Small intestine (tissue), 16 donors: Measurements from ENCODE around the gene OSCP1. TPM values are rescaled to one million over a fixed set of nuclear protein-coding genes. Genes with fewer than 3 reads are reported as not detected.
A peak's percentile ranks its signal among the peaks of the same experiment; 100 is the strongest.
"Not testable (repeated sequence)": the region's sequence is repeated elsewhere in the genome, so short reads cannot be mapped to it uniquely, and the experiment has no call there.

ENCODE experiments used
- DNase-seq, 2 donors: peaks; one replicate each; pipeline versions ENCODE4 v3.0.0 to v3.0.0-alpha.2; 2013
- FAIRE-seq: peaks from 2 replicates; lab custom pipeline; 2012; peaks lifted over from hg19 to GRCh38; lab: Jason Lieb, UNC
- H3K27ac ChIP-seq, 3 donors: one replicate each; pipeline ENCODE4 v1.5.1; 2013; ENCODE audit warnings: low read length in 2 of 3, mild to moderate bottlenecking in 2 of 3, control low read depth in 1 of 3, inconsistent platforms in 1 of 3, low read depth in 1 of 3, moderate library complexity in 1 of 3
- H3K27me3 ChIP-seq, 3 donors: one replicate each; pipeline ENCODE4 v1.6.1; 2013; ENCODE audit warnings: low read length in 3 of 3, inconsistent platforms in 1 of 3; ENCODE audit not compliant: control insufficient read depth in 3 of 3, insufficient read depth in 3 of 3
- H3K36me3 ChIP-seq, 3 donors: one replicate each; pipeline ENCODE4 v1.6.1; 2013; ENCODE audit warnings: low read length in 3 of 3, inconsistent platforms in 1 of 3, low read depth in 1 of 3, mild to moderate bottlenecking in 1 of 3, moderate library complexity in 1 of 3; ENCODE audit not compliant: control insufficient read depth in 3 of 3, insufficient read depth in 2 of 3
- H3K4me1 ChIP-seq, 3 donors: one replicate each; pipeline ENCODE4 v1.6.1; 2013; ENCODE audit warnings: low read length in 2 of 3, inconsistent platforms in 1 of 3, low read depth in 1 of 3, mild to moderate bottlenecking in 1 of 3, moderate library complexity in 1 of 3; ENCODE audit not compliant: control insufficient read depth in 3 of 3, insufficient read depth in 2 of 3
- H3K4me3 ChIP-seq, 3 donors: one replicate each; pipeline ENCODE4 v1.5.1; 2013; ENCODE audit warnings: low read length in 3 of 3, control low read depth in 1 of 3, inconsistent platforms in 1 of 3, low read depth in 1 of 3, mild to moderate bottlenecking in 1 of 3, moderate library complexity in 1 of 3
- H3K9me3 ChIP-seq, 2 donors: one replicate each; pipeline ENCODE4 v1.6.1; 2013; ENCODE audit warnings: low read depth in 1 of 2, low read length in 1 of 2; ENCODE audit not compliant: control insufficient read depth in 2 of 2, insufficient read depth in 1 of 2
- WGBS, 3 donors: extraction: QIAGEN DNeasy Blood & Tissue Kit; methylation state at CpG; one replicate each; pipeline ENCODE4 v1.1.7; 2013; 5-methylcytosine and 5-hydroxymethylcytosine counted together
- long read RNA-seq, 10 donors: transcript quantifications; one replicate each; lab custom pipeline, GENCODE V29; 2026
- polyA plus RNA-seq, 4 donors: library from polyadenylated mRNA; stranded (reverse) in 3 of 4; unstranded in 1 of 4; fragments of 200-250 nt in 3 of 4; fragments of 120-200 nt in 1 of 4; gene quantifications; one replicate each; pipeline versions ENCODE4 v1.2.1 to v1.2.3, GENCODE V29; 2013
- donor health status: healthy with polysubstance abuse.
- donor health status: control.
- donor health status: control.
- donor health status: Bipolar disorder and iron deficiency.
- donor health status: healthy.

OSCP1 gene, protein sequence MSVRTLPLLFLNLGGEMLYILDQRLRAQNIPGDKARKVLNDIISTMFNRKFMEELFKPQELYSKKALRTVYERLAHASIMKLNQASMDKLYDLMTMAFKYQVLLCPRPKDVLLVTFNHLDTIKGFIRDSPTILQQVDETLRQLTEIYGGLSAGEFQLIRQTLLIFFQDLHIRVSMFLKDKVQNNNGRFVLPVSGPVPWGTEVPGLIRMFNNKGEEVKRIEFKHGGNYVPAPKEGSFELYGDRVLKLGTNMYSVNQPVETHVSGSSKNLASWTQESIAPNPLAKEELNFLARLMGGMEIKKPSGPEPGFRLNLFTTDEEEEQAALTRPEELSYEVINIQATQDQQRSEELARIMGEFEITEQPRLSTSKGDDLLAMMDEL
- 1 to 10 TPM in 3 of 4 donors, under 1 TPM in 1; 0.89 to 6.1 (median 2.8) TPM for polyA plus RNA-seq
- long read RNA-seq, donor 1: 0 reads
- long read RNA-seq, donor 2, partial matches to known transcripts: 0 of 2 reads
- long read RNA-seq, donor 2, other reads (novel, unspliced or antisense): 0 of 2 reads
- long read RNA-seq, donor 3: 0 reads
- long read RNA-seq, donor 4: 0 reads
- long read RNA-seq, donor 5: 0 reads
- long read RNA-seq, donor 6, partial matches to known transcripts: 0 of 2 reads
- long read RNA-seq, donor 6, other reads (novel, unspliced or antisense): 0 of 2 reads
- long read RNA-seq, donor 7: 0 reads
- long read RNA-seq, donor 8: 0 reads
- long read RNA-seq, donor 9: 0 reads
- long read RNA-seq, donor 10, partial matches to known transcripts: 0 of 1 reads
- long read RNA-seq, donor 10, other reads (novel, unspliced or antisense): 0 of 1 reads

DNA sequence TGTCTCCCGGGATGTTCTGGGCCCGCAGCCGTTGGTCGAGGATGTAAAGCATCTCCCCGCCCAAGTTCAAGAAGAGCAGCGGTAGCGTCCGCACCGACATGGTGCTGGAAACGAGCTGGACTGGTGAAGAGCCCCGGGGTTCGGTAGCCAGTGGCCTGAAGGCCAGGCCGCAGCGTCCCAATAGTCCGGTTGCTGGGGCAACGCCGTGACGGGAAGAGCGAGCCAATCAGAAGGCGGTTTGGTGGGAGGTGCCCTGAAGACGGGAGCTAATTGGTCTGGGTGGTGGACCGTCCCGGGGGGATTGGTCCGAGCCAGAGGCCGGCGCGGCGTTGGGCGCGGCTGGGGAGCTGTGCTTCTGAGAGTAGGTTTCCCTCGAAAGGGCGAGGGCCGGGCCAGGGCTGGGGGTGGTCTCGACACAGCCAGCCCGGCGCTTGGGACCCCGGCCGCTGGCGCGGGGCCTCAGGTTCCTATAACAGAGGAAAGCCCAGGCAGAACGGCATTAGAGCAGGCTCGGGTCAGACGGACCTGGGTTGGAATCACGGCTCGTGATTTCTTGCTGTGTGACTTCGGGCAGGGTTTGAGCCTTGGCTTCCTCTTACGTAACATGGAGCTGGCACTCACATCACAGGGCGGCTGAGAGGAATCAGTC is at the start of gene OSCP1:
OSCP1 (minus strand) TSS at position 182 of the 649 bp plus-strand sequence; CDS start at position 100, 82 bp downstream.
- 0 to 1% (median 0%) methylated on average over 37 to 48 of the region's 48 CpGs for WGBS, 3 donors
- Histone ChIP-seq H3K27ac (peak within 1 kb of the TSS; percentile 65 to 96 (median 95)), H3K27me3 (no peaks in the 10 kb centered on the region), H3K36me3 (peaks cover 1 to 5% (median 2%) of the 10 kb centered on the region in 3 donors), H3K4me3 (peak within 1 kb of the TSS; percentile 44 to 92 (median 78)), H3K9me3 (no peaks in the 10 kb centered on the region), H3K4me1 (peaks cover 0 to 6% (median 0%) of the 10 kb centered on the region in 3 donors)
- FAIRE-seq (no peak), DNase-seq (peak; percentile 97 to 98)

DNA sequence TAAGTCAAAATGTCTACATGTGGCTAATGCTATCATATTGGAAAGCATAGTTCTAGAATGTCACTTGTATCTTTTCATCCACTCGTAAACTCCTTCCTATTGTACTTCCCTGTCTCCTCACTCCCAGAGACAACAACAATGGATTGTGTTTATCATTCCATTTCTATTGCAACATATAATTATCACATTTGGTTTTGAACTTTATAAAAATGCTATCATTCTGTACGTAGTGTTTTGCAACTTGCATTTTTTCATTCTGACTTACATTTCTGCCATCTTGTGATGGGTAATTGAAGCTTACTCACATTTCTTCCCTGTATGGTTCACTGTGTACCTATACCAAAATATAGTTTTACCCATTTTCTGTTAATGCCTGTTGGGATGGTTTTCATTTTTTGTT is 47.0 kb upstream of the OSCP1 start:
- H3K27ac ChIP-seq: no peak overlapping the region
- FAIRE-seq (no peak), DNase-seq (no peak)
- no peaks in the 10 kb centered on the region for H3K36me3 ChIP-seq
- 69 to 84% (median 83%) methylated on average over 2 of the region's 2 CpGs for WGBS, 3 donors
- no peaks in the 10 kb centered on the region for H3K4me1 ChIP-seq
- no peak overlapping the region for H3K4me3 ChIP-seq
- no peaks in the 10 kb centered on the region for H3K9me3 ChIP-seq
- no peaks in the 10 kb centered on the region for H3K27me3 ChIP-seq

DNA sequence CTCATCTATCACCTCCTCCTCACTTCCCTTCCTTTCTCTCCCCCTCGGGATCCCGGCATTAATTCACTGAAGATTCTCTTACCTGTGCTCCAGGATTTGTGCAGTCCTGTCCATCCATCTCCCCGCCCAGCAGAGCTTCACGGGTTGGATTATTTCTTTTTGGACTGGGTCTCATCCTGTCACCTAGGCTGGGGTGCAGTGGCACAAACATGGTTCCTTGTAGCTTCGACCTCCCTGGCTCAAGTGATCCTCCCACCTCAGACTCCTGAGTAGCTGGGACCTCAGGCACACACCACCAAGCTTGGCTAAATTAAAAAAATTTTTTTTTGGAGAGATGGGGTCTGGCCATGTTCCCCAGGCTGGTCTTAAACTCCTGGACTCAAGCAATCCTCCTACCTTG is 44.7 kb upstream of the OSCP1 start:
- Histone ChIP-seq H3K36me3 (no peaks in the 10 kb centered on the region), H3K27me3 (no peaks in the 10 kb centered on the region), H3K9me3 (no peaks in the 10 kb centered on the region), H3K4me1 (no peaks in the 10 kb centered on the region), H3K27ac (no peak overlapping the region), H3K4me3 (no peak overlapping the region)
- FAIRE-seq (no peak), DNase-seq (no peak)
- WGBS, 3 donors: 79 to 86% (median 84%) methylated on average over 5 of the region's 5 CpGs

DNA sequence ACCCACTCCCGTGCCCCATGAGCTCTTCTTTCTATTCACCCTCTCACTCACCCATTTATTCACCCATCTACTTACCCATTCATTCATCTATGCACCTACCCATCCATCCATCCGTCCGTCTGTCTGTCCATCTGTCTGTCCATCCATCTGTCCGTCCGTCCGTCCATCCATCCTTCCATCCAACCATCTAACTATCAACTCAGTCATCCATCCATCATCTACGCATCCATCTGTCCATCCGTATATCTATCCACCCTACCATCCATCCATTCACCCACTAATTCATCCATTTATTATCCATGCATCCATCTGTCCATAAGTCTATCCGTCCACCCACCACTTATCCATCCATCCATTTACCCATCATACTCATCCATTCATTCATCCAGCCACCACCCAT is 43.3 kb upstream of the OSCP1 start:
- WGBS, 3 donors: 88 to 92% (median 91%) methylated on average over 9 of the region's 9 CpGs
- DNase-seq: no peak
- no peaks in the 10 kb centered on the region for H3K36me3 ChIP-seq
- no peak for FAIRE-seq
- H3K4me1 ChIP-seq: no peaks in the 10 kb centered on the region
- no peaks in the 10 kb centered on the region for H3K27me3 ChIP-seq
- no peak overlapping the region for H3K4me3 ChIP-seq
- no peak overlapping the region for H3K27ac ChIP-seq
- no peaks in the 10 kb centered on the region for H3K9me3 ChIP-seq

DNA sequence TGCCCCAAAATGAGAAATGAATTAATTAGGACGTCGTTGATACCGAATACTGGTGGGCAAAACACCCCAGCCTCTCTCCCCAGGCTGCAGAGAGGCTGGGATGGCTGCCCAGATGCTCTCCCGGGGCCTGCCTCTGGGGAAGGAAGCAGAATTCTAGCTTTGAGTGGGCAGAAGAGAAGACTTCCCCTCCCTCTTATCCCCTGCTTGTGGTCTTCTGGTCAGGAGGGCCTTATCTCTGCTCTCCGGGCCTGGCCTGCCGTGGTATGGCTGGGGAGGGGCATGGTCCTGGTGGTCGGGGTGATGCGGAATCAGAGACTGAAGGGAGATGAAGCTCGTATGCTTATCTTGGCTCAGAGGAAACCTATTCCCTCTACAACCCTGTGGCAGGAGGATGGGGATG is 42.2 kb upstream of the OSCP1 start:
- Histone ChIP-seq H3K9me3 (no peaks in the 10 kb centered on the region), H3K4me1 (peaks cover 0 to 5% (median 0%) of the 10 kb centered on the region in 3 donors), H3K27me3 (no peaks in the 10 kb centered on the region), H3K36me3 (no peaks in the 10 kb centered on the region), H3K4me3 (no peak overlapping the region), H3K27ac (no peak overlapping the region)
- 43 to 66% (median 64%) methylated on average over 9 of the region's 9 CpGs for WGBS, 3 donors
- DNase-seq (no peak), FAIRE-seq (no peak)

DNA sequence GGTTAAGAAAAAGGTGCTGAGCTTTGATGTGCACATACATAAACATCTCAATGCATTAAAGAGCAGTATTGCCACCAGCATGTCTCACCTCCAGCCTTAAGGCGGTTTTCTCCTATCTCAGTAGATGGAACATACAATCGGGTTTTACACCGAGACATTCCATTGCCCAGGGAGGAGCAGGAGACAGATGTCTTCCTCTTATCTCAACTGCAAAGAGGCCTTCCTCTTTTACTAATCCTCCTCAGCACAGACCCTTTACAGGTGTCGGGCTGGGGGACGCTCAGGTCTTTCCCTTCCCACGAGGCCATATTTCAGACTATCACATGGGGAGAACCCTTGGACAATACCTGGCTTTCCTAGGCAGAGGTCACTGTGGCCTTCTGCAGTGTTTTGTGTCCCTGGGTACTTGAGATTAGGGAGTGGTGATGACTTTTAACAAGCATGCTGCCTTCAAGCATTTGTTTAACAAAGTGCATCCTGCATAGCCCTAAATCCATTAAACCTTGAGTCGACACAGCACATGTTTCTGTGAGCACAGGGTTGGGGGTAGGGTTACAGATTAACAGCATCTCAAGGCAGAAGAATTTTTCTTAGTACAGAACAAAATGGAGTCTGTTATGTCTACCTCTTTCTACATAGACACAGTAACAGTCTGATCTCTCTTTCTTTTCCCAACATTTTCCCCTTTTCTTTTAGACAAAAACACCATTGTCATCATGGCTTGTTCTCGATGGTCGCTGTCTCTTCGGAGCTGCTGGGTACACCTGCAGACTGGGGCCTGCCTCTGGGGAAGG is 39.2 kb upstream of the OSCP1 start:
- H3K9me3 ChIP-seq, DNase-seq, FAIRE-seq, H3K36me3 ChIP-seq, H3K27ac ChIP-seq, H3K27me3 ChIP-seq, H3K4me3 ChIP-seq: not testable (repeated sequence)
- peaks cover 0 to 15% (median 0%) of the 10 kb centered on the region in 3 donors for H3K4me1 ChIP-seq
- 70 to 77% (median 73%) methylated on average over 10 of the region's 10 CpGs for WGBS, 3 donors

DNA sequence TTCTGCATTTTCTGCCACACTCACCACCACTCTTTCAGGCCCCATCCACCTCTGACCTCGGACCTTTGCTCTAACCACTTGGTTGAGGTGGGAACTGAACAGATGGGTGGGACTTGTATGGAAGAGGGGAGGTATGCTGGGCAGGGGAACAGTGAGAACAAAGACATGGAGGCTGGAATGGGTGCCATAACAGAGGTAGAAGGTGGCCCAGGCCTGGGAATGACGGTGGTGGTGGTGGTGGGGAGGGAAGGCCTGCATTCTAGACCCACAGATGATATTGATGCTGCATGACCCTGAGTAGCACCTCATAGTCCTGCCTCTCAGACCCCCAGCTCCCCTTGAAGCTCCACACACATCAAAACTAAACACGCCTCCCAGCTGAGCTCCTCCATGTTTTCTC is 37.7 kb upstream of the OSCP1 start:
- peaks cover 0 to 15% (median 0%) of the 10 kb centered on the region in 3 donors for H3K4me1 ChIP-seq
- WGBS, 3 donors: 79 to 91% (median 87%) methylated on average over 3 of the region's 3 CpGs
- no peak for FAIRE-seq
- DNase-seq: no peak
- no peaks in the 10 kb centered on the region for H3K27me3 ChIP-seq
- H3K36me3 ChIP-seq: no peaks in the 10 kb centered on the region
- no peak overlapping the region for H3K4me3 ChIP-seq
- H3K27ac ChIP-seq: no peak overlapping the region
- no peaks in the 10 kb centered on the region for H3K9me3 ChIP-seq
